K562 (cell line): ENCODE data around the gene PHYHD1. TPM values are rescaled to one million over a fixed set of nuclear protein-coding genes. Genes with fewer than 3 reads are reported as not detected.
A peak's percentile ranks its signal among the peaks of the same experiment; 100 is the strongest.

Source experiments
- ARNT ChIP-seq, 2 experiments: fragments of 450-650 bp; IDR thresholded peaks; 2 replicates each; pipeline ENCODE4 v1.6.1; 2016; ENCODE audit warnings: mild to moderate bottlenecking in 1 of 2
- BRCA1 ChIP-seq, 2 experiments: fragments of 450-650 bp in 1 of 2; sonication (generic) in 1 of 2; formaldehyde crosslinking in 1 of 2; IDR thresholded peaks; 2 replicates each; pipeline versions ENCODE4 v1.5.0 to v1.6.1; 2017 to 2020; ENCODE audit warnings: mild to moderate bottlenecking in 1 of 2, missing genetic modification reagents in 1 of 2
- FOSL1 ChIP-seq: fragments of 200-800 bp; sonication (Bioruptor generic); conservative IDR thresholded peaks from 2 replicates; pipeline ENCODE4 v1.6.1; 2016; ENCODE audit warnings: missing genetic modification characterization, missing compliant biosample characterization
- OTX1 ChIP-seq: fragments of 450-650 bp; formaldehyde crosslinking; IDR thresholded peaks from 2 replicates; pipeline ENCODE4 v1.4.0; 2022; ENCODE audit warnings: mild to moderate bottlenecking
- SAP30 ChIP-seq: fragments of 200-600 bp; sonication (generic); IDR thresholded peaks from 2 replicates; pipeline ENCODE4 v1.6.1; 2012; ENCODE audit warnings: borderline replicate concordance, low read depth, mild to moderate bottlenecking, moderate library complexity, low read length, control low read depth, inconsistent platforms; ENCODE audit not compliant: insufficient read depth, poor library complexity, severe bottlenecking
- SREBF2 ChIP-seq: sonication (generic); formaldehyde crosslinking; IDR thresholded peaks from 2 replicates; pipeline ENCODE4 v1.4.0; 2020; ENCODE audit warnings: mild to moderate bottlenecking, missing genetic modification reagents
- TFAM ChIP-seq: fragments of 250-450 bp; sonication (Bioruptor Pico); conservative IDR thresholded peaks from 2 replicates; pipeline ENCODE4 v1.5.0; 2021; ENCODE audit warnings: mild to moderate bottlenecking, moderate library complexity
- ZNF134 ChIP-seq: fragments of 250-450 bp; sonication (Bioruptor Pico); conservative IDR thresholded peaks from 2 replicates; pipeline ENCODE4 v1.4.0; 2020
- ZNF644 ChIP-seq: fragments of 200-800 bp; sonication (Bioruptor generic); IDR thresholded peaks from 2 replicates; pipeline ENCODE4 v1.6.1; 2016; ENCODE audit warnings: low read depth, missing genetic modification characterization, missing compliant biosample characterization
- ZSCAN29 ChIP-seq: fragments of 450-650 bp; IDR thresholded peaks from 2 replicates; pipeline ENCODE4 v1.6.1; 2017
- ZSCAN32 ChIP-seq: fragments of 450-650 bp; formaldehyde crosslinking; IDR thresholded peaks from 2 replicates; pipeline ENCODE4 v1.4.0; 2020; ENCODE audit warnings: mild to moderate bottlenecking, moderate library complexity
- polyA plus RNA-seq, 8 experiments: library from polyadenylated mRNA; depleted of rRNA in 4 of 8; stranded (reverse) in 5 of 8; unstranded in 3 of 8; fragments of >200 nt; fragmentation: Nextera tagmentation in 2 of 8; fragmentation: Illumina TruSeq in 1 of 8; extraction: Ambion mirVana in 2 of 8; extraction: Trizol in 1 of 8; gene quantifications; 2 replicates each; pipeline versions ENCODE4 v1.2.1 to v1.2.3, GENCODE V29; 2011 to 2014; ENCODE audit warnings: inconsistent platforms in 1 of 8, missing spikeins in 1 of 8
- total RNA-seq, 7 experiments: library from RNA; depleted of rRNA in 6 of 7; stranded (reverse); fragments of >200 nt in 6 of 7; fragmentation: Illumina TruSeq in 2 of 7; extraction: Trizol in 2 of 7; gene quantifications; 2 replicates each; pipeline versions ENCODE4 v1.2.1 to v1.2.3, GENCODE V29; 2011 to 2021; ENCODE audit warnings: low replicate concordance in 1 of 7
- TF ChIP-seq, protein P1 (sequence below): fragments of 250-450 bp; sonication (Bioruptor Pico); IDR thresholded peaks from 2 replicates; pipeline ENCODE4 v1.4.0; 2020; ENCODE audit warnings: mild to moderate bottlenecking, moderate library complexity, borderline replicate concordance
- TF ChIP-seq, protein P2 (sequence below): fragments of 450-650 bp; IDR thresholded peaks from 2 replicates; pipeline ENCODE4 v1.6.1; 2017; ENCODE audit warnings: antibody characterized with exemption, mild to moderate bottlenecking
- TF ChIP-seq, protein P3 (sequence below): fragments of 450-650 bp; IDR thresholded peaks from 2 replicates; pipeline ENCODE4 v1.6.1; 2016
- TF ChIP-seq, protein P4 (sequence below): fragments of 250-450 bp; sonication (Bioruptor Pico); IDR thresholded peaks from 2 replicates; pipeline ENCODE4 v1.8.0; 2021; ENCODE audit warnings: borderline replicate concordance, mild to moderate bottlenecking, moderate library complexity; ENCODE audit not compliant: poor library complexity, severe bottlenecking
- TF ChIP-seq, protein P5 (sequence below): fragments of 250-450 bp; sonication (Bioruptor Pico); IDR thresholded peaks from 2 replicates; pipeline ENCODE4 v1.4.0; 2020; ENCODE audit warnings: mild to moderate bottlenecking

The PHYHD1 gene
- total and polyA plus RNA-seq, 9 of the 15 experiments (the other 6 are each of a cell fraction or from before 2014, with no cell fraction given), result 0.36 to 1.3 (median 0.80) TPM

DNA sequence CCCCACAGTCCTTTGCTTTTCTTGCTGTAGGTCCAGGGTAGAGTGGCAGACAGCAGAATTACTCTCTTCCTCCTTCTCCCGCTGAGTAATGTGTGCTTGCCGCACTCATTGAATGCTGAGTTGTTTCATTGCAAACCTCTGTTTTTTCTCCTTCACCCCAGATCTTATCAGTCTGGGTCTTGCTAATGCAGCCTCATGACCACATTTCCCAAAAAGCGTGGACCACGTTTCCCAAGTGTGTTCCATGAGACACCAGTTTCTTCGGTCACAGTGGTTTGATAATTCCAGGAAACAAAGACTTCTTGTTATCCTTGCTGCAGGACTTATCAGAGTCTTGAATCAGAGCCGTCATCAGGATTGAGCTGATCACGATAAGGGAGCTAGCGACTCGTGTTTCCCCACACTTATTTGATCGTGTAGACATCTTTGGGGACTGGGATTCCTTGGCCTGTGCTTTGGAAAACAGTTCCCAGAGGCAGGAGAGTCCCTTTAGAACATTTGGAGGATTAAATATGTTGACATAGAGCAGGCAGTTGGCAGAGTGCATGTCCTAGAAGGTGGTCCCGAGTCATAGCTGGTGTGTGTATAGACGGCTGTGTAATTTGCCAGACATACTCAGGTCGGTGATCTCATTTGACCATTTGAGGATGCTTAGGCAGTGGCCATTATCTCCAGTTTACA is 34.4 kb upstream of the PHYHD1 start (continued):
- TF ChIP-seq, protein P1, sequence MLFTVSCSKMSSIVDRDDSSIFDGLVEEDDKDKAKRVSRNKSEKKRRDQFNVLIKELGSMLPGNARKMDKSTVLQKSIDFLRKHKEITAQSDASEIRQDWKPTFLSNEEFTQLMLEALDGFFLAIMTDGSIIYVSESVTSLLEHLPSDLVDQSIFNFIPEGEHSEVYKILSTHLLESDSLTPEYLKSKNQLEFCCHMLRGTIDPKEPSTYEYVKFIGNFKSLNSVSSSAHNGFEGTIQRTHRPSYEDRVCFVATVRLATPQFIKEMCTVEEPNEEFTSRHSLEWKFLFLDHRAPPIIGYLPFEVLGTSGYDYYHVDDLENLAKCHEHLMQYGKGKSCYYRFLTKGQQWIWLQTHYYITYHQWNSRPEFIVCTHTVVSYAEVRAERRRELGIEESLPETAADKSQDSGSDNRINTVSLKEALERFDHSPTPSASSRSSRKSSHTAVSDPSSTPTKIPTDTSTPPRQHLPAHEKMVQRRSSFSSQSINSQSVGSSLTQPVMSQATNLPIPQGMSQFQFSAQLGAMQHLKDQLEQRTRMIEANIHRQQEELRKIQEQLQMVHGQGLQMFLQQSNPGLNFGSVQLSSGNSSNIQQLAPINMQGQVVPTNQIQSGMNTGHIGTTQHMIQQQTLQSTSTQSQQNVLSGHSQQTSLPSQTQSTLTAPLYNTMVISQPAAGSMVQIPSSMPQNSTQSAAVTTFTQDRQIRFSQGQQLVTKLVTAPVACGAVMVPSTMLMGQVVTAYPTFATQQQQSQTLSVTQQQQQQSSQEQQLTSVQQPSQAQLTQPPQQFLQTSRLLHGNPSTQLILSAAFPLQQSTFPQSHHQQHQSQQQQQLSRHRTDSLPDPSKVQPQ (CRISPR knock-in tag), result no peak
- TF ChIP-seq ZNF134 (no peak), BRCA1 (IDR thresholded peaks at IDR 0.05) (no peak), BRCA1 (CRISPR knock-in tag; IDR thresholded peaks at IDR 0.05) (no peak), ZSCAN29 (peak; percentile 73), OTX1 (no peak), SREBF2 (CRISPR knock-in tag) (no peak), FOSL1 (tag) (peak; percentile 49), ZSCAN32 (no peak), SAP30 (no peak), ARNT (IDR thresholded peaks at IDR 0.05) (0 out of 4 replicates have a peak, but pooled peaks of 1 of the 2 experiments have one; percentile 32), TFAM (CRISPR knock-in tag) (no peak), ZNF644 (tag) (no peak)
- TF ChIP-seq, protein P2, sequence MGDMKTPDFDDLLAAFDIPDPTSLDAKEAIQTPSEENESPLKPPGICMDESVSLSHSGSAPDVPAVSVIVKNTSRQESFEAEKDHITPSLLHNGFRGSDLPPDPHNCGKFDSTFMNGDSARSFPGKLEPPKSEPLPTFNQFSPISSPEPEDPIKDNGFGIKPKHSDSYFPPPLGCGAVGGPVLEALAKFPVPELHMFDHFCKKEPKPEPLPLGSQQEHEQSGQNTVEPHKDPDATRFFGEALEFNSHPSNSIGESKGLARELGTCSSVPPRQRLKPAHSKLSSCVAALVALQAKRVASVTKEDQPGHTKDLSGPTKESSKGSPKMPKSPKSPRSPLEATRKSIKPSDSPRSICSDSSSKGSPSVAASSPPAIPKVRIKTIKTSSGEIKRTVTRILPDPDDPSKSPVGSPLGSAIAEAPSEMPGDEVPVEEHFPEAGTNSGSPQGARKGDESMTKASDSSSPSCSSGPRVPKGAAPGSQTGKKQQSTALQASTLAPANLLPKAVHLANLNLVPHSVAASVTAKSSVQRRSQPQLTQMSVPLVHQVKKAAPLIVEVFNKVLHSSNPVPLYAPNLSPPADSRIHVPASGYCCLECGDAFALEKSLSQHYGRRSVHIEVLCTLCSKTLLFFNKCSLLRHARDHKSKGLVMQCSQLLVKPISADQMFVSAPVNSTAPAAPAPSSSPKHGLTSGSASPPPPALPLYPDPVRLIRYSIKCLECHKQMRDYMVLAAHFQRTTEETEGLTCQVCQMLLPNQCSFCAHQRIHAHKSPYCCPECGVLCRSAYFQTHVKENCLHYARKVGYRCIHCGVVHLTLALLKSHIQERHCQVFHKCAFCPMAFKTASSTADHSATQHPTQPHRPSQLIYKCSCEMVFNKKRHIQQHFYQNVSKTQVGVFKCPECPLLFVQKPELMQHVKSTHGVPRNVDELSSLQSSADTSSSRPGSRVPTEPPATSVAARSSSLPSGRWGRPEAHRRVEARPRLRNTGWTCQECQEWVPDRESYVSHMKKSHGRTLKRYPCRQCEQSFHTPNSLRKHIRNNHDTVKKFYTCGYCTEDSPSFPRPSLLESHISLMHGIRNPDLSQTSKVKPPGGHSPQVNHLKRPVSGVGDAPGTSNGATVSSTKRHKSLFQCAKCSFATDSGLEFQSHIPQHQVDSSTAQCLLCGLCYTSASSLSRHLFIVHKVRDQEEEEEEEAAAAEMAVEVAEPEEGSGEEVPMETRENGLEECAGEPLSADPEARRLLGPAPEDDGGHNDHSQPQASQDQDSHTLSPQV, result no peak
- TF ChIP-seq, protein P3, sequence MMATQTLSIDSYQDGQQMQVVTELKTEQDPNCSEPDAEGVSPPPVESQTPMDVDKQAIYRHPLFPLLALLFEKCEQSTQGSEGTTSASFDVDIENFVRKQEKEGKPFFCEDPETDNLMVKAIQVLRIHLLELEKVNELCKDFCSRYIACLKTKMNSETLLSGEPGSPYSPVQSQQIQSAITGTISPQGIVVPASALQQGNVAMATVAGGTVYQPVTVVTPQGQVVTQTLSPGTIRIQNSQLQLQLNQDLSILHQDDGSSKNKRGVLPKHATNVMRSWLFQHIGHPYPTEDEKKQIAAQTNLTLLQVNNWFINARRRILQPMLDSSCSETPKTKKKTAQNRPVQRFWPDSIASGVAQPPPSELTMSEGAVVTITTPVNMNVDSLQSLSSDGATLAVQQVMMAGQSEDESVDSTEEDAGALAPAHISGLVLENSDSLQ, result no peak
- TF ChIP-seq, protein P4, sequence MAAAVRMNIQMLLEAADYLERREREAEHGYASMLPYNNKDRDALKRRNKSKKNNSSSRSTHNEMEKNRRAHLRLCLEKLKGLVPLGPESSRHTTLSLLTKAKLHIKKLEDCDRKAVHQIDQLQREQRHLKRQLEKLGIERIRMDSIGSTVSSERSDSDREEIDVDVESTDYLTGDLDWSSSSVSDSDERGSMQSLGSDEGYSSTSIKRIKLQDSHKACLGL (CRISPR knock-in tag), result no peak
- TF ChIP-seq, protein P5, sequence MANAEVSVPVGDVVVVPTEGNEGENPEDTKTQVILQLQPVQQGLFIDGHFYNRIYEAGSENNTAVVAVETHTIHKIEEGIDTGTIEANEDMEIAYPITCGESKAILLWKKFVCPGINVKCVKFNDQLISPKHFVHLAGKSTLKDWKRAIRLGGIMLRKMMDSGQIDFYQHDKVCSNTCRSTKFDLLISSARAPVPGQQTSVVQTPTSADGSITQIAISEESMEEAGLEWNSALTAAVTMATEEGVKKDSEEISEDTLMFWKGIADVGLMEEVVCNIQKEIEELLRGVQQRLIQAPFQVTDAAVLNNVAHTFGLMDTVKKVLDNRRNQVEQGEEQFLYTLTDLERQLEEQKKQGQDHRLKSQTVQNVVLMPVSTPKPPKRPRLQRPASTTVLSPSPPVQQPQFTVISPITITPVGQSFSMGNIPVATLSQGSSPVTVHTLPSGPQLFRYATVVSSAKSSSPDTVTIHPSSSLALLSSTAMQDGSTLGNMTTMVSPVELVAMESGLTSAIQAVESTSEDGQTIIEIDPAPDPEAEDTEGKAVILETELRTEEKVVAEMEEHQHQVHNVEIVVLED, result no peak
